NB4 (cell line): Measurements from ENCODE around the gene MTRFR.

ENCODE experiments used
- MYC ChIP-seq: IDR thresholded peaks from 2 replicates; pipeline ENCODE4 v1.6.1; 2011; ENCODE audit warnings: low read depth, low read length
- TF ChIP-seq, protein P1 (sequence below): IDR thresholded peaks from one replicate; pipeline ENCODE4 v1.5.1; 2012; ENCODE audit warnings: low read depth, low read length

DNA sequence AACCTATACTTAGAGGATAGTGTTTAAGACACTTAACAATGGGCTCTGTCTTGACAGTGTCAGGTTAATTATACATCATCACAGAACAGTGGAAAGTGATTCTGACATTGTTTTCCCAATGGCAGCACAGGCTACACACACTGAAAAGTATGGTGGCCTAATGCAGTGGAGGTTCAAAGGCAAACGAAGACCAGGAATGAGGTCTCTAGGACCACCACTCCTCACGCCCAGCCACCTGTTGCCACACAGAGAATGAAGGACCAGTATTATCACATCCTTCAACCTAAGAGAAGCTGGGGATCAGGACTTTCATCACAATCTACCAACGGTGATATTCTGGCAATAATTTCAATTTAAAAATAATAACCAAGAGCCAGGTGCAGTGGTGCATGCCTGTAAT lies 73.0 kb downstream of the MTRFR start:
- TF ChIP-seq MYC: no peak
- TF ChIP-seq, protein P1, sequence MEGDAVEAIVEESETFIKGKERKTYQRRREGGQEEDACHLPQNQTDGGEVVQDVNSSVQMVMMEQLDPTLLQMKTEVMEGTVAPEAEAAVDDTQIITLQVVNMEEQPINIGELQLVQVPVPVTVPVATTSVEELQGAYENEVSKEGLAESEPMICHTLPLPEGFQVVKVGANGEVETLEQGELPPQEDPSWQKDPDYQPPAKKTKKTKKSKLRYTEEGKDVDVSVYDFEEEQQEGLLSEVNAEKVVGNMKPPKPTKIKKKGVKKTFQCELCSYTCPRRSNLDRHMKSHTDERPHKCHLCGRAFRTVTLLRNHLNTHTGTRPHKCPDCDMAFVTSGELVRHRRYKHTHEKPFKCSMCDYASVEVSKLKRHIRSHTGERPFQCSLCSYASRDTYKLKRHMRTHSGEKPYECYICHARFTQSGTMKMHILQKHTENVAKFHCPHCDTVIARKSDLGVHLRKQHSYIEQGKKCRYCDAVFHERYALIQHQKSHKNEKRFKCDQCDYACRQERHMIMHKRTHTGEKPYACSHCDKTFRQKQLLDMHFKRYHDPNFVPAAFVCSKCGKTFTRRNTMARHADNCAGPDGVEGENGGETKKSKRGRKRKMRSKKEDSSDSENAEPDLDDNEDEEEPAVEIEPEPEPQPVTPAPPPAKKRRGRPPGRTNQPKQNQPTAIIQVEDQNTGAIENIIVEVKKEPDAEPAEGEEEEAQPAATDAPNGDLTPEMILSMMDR: no peak
